HG03442 (cell line): ENCODE results near the gene NOVA2.

ENCODE experiments used
- ATAC-seq: cut with Tn5 transposase; IDR thresholded peaks from one replicate; pipeline ENCODE4 v1.9.1; 2021; ENCODE audit warnings: mild to moderate bottlenecking, moderate library complexity; ENCODE audit not compliant: unreplicated experiment

The NOVA2 gene

GRCh38 chr19:46002678-46003275 lies 29.1 kb upstream of the NOVA2 start:
- ATAC-seq = no peak

- ATAC-seq = no peak
Observed at GRCh38 chr19:46000491-46001246, 27.0 kb upstream of the NOVA2 start.

DNA sequence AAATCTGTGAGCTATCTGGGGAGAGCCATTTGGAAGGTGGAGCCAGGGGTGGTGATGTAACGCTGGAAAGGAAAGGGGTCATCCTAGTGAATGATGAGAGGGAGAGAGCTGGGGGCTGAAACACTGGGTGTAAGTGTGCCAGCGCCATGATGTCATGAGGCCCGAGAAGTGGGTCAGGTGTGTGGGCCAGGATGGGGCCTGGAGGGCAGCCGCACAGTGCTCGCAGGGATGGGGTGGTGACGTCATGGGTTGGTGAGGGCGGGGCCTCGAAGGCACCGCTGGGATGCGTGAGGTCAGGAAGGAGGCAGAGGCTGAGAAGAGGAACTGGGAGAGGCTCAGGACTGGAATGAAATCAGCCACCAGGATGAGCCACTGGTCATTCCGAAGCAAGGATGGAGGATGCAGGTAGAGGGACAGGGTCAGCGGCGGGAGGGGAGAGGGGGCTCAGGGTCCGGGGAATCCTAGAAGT lies 26.0 kb upstream of the NOVA2 start:
- ATAC-seq = no peak

DNA sequence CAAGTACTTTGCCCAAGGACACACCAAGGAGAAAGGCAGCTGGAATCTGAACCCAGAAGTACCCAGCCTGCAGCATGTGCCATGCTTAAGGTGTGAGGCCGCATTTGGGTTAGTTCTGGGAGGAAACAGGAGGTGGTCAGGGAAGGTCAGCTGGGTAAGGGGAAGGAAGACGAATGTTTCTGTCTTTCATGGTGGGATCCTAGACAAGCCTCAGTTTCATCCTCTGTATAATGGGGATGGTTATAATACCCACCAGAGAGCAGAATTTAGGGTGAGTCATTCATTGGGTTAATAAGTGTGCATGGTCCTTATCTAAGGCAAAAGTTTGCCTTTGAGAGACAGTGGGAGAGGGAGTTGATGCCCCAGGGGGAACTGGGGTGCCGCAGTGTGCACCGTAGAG lies 25.2 kb upstream of the NOVA2 start:
- no peak for ATAC-seq

GRCh38 chr19:45996933-45997332 lies 23.3 kb upstream of the NOVA2 start:
- ATAC-seq = no peak

DNA sequence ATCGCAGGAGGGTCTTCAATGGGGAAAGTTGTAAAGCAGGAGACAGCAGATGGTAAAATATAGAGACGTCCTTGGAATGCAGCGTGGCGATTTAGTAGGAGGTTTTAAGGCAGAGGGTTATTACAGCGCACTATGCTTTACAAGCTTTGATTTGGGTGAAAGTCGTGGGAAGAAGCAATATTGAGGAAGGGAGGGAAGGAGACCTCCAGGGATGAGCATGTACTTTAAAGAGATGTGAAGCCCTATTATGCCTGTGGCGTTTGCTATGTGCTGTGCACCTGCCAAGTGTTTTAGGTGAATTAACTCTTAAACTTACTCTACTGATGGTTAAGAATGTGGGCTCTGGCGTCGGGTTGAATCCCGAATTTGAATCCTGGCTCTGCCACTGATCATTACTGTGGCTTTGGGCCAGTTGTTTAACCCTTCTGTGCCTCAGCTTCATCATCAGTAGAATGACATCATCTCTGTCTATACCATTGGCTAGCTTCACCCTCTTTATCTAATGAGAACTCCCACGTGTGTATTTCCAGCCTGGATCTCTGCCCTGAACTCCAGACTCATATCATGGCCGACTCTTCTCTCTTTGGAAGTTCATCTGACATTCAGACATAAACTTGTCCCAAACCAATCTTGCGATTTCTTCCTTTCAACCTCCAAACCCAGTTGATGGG lies 22.2 kb upstream of the NOVA2 start:
- ATAC-seq = no peak

DNA sequence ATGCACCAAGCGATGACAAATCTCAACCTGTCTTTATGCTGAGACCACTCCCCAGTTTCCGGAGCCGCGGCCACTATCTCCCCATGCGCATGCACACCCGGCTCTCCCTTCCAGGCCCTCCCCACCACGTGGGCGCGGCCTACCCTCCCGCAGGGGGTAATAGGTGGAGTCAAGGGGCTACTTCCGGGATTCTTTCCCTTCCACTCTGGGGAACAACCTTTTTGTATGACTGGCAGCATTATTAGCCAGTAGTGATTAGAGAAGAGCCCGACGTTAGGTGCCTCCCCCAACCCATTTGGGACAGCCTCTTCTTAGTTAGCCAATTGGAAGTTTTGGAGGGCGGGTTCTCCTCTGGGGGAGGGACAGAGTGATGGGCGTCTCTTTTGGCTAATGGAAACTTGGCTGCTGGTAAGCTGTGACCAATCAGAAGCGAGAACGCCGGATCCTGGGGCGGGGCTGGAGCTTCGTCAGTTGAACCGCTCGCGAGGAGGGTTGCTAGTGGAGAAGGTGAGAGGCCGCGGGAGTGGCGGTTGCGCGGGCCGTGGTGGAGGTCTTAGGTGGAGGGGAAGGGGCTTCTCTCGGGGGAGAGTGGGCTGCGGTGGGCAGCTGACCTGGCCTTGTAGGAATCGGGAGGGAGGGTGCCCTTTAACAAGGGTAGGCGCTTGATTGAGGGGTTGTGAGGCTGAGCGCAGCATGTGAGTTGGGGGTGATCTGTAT lies 21.5 kb upstream of the NOVA2 start, which contains the start of gene CCDC61:
TSS of gene CCDC61 (plus strand) at position 470 of the 717 bp plus-strand sequence. CDS start 7,552 bp downstream, outside the sequence.
- ATAC-seq = peak; percentile 93

GRCh38 chr19:45994456-45994997 lies 20.9 kb upstream of the NOVA2 start:
- ATAC-seq = no peak

- no peak for ATAC-seq
Observed at GRCh38 chr19:45990113-45990728, 16.6 kb upstream of the NOVA2 start.

DNA sequence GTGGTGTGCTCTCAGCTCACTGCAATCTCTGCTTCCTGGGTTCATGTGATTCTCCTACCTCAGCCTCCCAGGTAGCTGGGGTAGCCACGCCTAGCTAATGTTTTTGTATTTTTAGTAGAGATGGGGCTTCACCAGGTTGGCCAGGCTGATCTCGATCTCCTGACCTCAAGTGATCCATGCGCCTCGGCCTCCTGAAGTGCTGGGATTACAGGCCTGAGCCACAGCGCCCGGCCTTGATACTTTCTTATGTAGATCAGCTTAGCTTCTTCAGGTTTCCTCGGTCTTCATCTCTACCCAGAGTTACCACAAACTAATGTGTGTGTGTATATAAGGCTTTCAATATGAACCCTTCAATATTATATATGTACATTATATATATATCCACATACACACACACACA lies 11.7 kb upstream of the NOVA2 start:
- ATAC-seq = no peak

- no peak for ATAC-seq
Observed at GRCh38 chr19:45981350-45981749, 7.7 kb upstream of the NOVA2 start.

DNA sequence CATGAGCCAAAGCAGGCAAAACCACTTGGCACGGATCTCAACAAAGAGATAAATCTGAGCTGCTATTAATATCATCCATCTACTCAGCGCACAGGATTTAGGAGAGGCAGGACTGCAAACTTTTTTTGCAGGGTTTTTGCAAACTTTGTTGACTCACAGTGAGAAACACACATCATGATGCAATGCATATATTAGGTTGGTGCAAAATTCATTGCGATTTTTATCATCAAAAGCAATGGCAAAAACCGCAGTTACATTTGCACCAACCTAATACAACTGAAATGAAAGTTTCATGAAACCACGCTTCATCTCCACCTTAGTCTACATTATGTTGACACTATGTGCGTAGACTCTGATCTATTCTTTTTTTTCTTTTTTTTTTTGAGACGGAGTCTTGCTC lies 4.5 kb upstream of the NOVA2 start:
- no peak for ATAC-seq

DNA sequence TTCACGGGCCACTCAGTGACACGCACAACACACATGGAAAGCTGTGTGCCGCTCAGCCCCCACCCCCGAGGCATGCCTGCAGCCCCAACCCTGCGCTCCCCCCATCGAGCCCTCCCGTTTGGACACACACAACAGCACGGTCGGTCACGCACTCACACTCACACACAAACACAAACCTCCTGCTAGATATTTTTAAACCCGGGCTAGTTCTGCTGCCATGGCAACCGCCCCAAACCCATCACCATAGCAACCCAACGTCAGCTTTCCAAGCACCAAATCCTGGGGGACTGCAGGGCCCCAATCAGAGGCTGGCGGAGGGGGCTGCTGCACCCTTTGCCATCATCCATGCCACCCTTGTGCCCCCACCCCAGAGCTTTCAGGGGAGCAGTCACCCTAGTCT lies 2.5 kb upstream of the NOVA2 start:
- no peak for ATAC-seq

DNA sequence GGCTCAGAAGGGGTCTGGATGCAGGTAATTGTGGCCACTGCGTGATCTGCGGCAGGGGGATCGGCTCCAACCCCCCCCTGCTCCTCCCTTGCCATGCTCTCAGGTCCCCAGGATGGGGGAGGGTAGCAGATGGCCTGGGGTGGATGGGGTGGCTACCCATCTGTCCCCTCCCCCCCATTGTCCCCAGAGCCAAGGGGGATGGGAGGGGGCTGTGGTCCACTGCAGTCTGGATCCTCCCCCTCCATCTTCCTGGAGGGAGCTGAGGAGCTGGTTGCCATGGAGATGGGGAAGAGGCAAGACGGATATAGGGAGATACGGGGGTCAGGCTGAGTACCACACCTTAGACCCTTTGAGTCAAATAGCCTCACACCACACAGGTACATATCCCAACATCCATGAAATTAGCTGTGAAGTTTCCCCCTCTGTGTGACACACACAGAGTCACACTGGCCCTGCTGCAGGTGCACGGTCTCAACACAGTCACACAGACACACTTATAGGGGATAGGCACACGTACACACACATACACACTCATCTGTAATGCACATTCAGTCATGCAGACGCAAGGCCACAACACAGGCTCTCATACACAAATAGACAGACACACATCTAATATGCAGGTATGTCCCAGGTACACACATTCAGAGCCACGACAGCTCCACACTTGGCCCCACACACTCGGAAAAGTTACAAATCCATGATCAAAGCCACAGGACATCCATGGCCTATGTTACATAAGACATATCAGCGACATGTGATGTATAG lies 1.8 kb upstream of the NOVA2 start:
- ATAC-seq = no peak

- no peak for ATAC-seq
Observed at GRCh38 chr19:45972947-45973540, 621 bp downstream of the NOVA2 start.

DNA sequence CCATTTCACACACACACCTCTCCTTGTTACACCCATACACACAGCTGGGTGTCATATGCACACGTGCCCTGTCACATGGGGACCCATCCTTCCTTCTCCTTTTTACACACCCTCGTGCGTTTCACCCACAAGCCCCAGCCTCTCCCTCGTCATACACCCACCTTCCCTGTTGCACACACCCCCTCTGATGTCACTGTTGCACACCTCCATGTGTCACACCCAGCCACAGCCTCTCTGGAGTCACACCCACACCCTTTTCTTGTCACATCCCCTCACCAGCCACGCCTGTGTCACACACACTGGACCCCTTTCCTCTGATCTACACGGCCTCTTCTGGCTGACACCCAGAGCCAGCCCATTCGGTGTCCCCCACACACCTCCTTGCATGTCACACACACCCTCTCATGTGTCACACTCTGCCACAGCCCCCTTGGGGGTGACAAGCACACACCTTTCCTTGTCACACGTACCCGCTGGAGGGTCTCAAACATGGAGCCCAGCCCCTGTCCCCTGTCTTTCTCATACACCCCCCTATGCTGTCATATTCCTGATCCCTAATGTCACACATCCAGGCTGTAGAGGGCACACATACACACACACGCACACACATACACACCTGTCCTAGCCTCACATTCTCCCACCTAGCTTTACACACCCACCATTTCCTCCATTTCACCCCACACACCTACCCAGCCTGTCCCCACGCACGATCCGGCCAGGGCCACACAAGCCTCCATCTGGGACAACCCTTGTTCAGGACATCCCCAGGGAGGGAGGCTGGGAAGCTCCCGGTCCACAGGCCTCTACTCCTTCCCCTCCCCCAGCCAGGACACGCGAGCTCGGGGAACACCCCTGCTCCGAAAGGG lies 1.4 kb downstream of the NOVA2 start:
- no peak for ATAC-seq

DNA sequence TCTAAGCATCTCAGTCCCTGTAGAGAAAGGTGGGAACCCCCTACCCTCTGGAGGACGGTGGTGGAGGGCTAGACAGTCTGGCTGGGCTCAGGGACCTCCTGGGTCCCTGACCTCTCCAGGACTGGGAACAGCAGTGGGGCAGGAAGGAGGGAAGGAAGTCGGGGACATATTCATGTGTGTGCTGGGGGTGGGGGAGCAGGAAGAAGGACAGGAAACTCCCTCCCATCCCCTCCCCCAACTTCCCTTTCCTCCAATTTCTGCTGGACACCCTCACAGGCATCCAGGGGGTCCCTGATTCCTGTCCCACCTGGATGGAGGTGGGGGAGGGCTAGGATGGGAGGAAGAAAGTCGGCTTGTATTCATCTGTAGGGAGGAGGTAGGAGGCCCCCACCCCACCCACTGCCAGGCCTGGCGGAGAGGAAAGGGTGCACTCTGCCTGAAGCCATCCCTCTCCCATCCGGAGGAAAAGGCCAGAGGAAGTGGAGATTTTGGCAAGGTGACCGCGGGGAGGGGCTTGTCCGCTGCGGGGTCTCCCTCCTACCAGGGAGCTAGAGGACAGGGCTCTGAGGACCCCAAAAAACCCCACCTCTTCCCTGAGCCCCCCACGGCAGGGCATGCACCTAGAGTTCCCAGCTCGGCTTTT lies 2.3 kb downstream of the NOVA2 start:
- ATAC-seq = no peak

- ATAC-seq = no peak
Observed at GRCh38 chr19:45969676-45970075, 4.0 kb downstream of the NOVA2 start.
